A549 (cell line): Measurements from ENCODE around the gene EMILIN1. TPM values are rescaled to one million over a fixed set of nuclear protein-coding genes. Genes with fewer than 3 reads are reported as not detected.

Experiments used
- ATAC-seq, 2 experiments: fragments of 200-7000 bp in 1 of 2; fragments of >200 bp in 1 of 2; cut with Nextera tagmentation in 1 of 2; cut with Tn5 transposase in 1 of 2; 3 replicates each; pipeline versions ENCODE4 v1.8.0 to v1.9.1; 2018 to 2020; ENCODE audit warnings: mild to moderate bottlenecking in 1 of 2, moderate library complexity in 1 of 2
- CTCF ChIA-PET: fragments of 300-600 bp; sonication (Branson Sonifier 250); formaldehyde crosslinking; extraction: SDS; loops from one replicate; lab custom pipeline; 2021; ENCODE audit warnings: antibody characterized with exemption, inconsistent platforms; lab: Yijun Ruan, JAX
- POLR2A ChIA-PET: fragments of 350-600 bp; formaldehyde crosslinking; extraction: SDS; loops from one replicate; lab custom pipeline; 2021; ENCODE audit warnings: antibody characterized with exemption, inconsistent platforms; lab: Yijun Ruan, JAX
- DNase-seq, 2 experiments: peaks; one replicate each; pipeline versions ENCODE4 v3.0.0 to v3.0.0-alpha.2; 2011 to 2016; ENCODE audit warnings: low read depth in 1 of 2, low spot score in 1 of 2
- FAIRE-seq: peaks from 2 replicates; lab custom pipeline; 2011; peaks lifted over from hg19 to GRCh38; lab: Jason Lieb, UNC
- H3K27ac ChIP-seq, 2 experiments: fragments of >200 bp; sonication (Bioruptor Twin); formaldehyde crosslinking; 3 replicates each; pipeline ENCODE4 v1.5.1; 2016 to 2017
- H3K4me1 ChIP-seq: fragments of >200 bp; sonication (Bioruptor Twin); formaldehyde crosslinking; 3 replicates; pipeline ENCODE4 v1.6.1; 2016
- H3K4me2 ChIP-seq: fragments of >200 bp; sonication (Bioruptor Twin); formaldehyde crosslinking; 3 replicates; pipeline ENCODE4 v1.6.1; 2016
- H3K4me3 ChIP-seq: fragments of >200 bp; sonication (Bioruptor Twin); formaldehyde crosslinking; 3 replicates; pipeline ENCODE4 v1.5.1; 2016
- H3K9me3 ChIP-seq: fragments of >200 bp; sonication (Bioruptor Twin); formaldehyde crosslinking; 3 replicates; pipeline ENCODE4 v1.6.1; 2016
- CHD4 ChIP-seq: fragments of 200-600 bp; sonication (generic); IDR thresholded peaks from 2 replicates; pipeline ENCODE4 v1.6.1; 2016; ENCODE audit warnings: antibody characterized with exemption, mild to moderate bottlenecking, borderline replicate concordance
- EHMT2 ChIP-seq: fragments of 200-600 bp; sonication (generic); IDR thresholded peaks from 2 replicates; pipeline ENCODE4 v1.6.1; 2016; ENCODE audit warnings: antibody characterized with exemption, low read depth, mild to moderate bottlenecking, moderate library complexity
- EP300 ChIP-seq, 2 experiments: fragments of >200 bp; sonication (Bioruptor Twin); formaldehyde crosslinking; IDR thresholded peaks; 2 replicates in 1 of 2; 3 replicates in 1 of 2; pipeline ENCODE4 v1.6.1; 2016 to 2017
- ESRRA ChIP-seq: fragments of 150-350 bp; IDR thresholded peaks from 2 replicates; pipeline ENCODE4 v1.6.1; 2014; ENCODE audit warnings: mild to moderate bottlenecking, low read length, borderline replicate concordance
- FOSB ChIP-seq: fragments of 250-450 bp; sonication (Bioruptor Pico); IDR thresholded peaks from 2 replicates; pipeline ENCODE4 v1.5.0; 2020; ENCODE audit warnings: mild to moderate bottlenecking, moderate library complexity
- FOXS1 ChIP-seq: fragments of 250-450 bp; sonication (Bioruptor Pico); IDR thresholded peaks from 2 replicates; pipeline ENCODE4 v1.5.0; 2020; ENCODE audit warnings: mild to moderate bottlenecking, moderate library complexity
- GATA3 ChIP-seq: IDR thresholded peaks from 2 replicates; pipeline ENCODE4 v1.6.1; 2012; ENCODE audit warnings: borderline replicate concordance
- HDAC2 ChIP-seq: fragments of 200-600 bp; sonication (generic); IDR thresholded peaks from 2 replicates; pipeline ENCODE4 v1.6.1; 2016
- HOXB5 ChIP-seq: fragments of 250-450 bp; sonication (Bioruptor Pico); IDR thresholded peaks from 2 replicates; pipeline ENCODE4 v1.5.0; 2020; ENCODE audit warnings: mild to moderate bottlenecking, moderate library complexity
- MAFK ChIP-seq: fragments of 450-650 bp; IDR thresholded peaks from 2 replicates; pipeline ENCODE4 v1.6.1; 2014; ENCODE audit not compliant: partially characterized antibody
- NPAS2 ChIP-seq: fragments of 250-450 bp; sonication (Bioruptor Pico); IDR thresholded peaks from 2 replicates; pipeline ENCODE4 v1.8.0; 2022; ENCODE audit warnings: mild to moderate bottlenecking, moderate library complexity, borderline replicate concordance
- POLR2A ChIP-seq: IDR thresholded peaks from 2 replicates; pipeline ENCODE4 v1.6.1; 2012; ENCODE audit warnings: mild to moderate bottlenecking, low read length
- POLR2AphosphoS2 ChIP-seq: conservative IDR thresholded peaks from 2 replicates; pipeline ENCODE4 v1.6.1; 2012; ENCODE audit warnings: low read length, improper control_type of control experiment, inconsistent platforms
- RAD21 ChIP-seq, 2 experiments: fragments of >200 bp in 1 of 2; sonication (Bioruptor Twin) in 1 of 2; formaldehyde crosslinking in 1 of 2; IDR thresholded peaks in 1 of 2; conservative IDR thresholded peaks in 1 of 2; 2 replicates in 1 of 2; 3 replicates in 1 of 2; pipeline ENCODE4 v1.6.1; 2012 to 2018; ENCODE audit warnings: inconsistent platforms in 1 of 2
- RARB ChIP-seq: fragments of 250-450 bp; sonication (Bioruptor Pico); IDR thresholded peaks from 2 replicates; pipeline ENCODE4 v1.8.0; 2021; ENCODE audit warnings: mild to moderate bottlenecking, moderate library complexity
- RCOR1 ChIP-seq: fragments of 150-350 bp; IDR thresholded peaks from 2 replicates; pipeline ENCODE4 v1.6.1; 2014; ENCODE audit warnings: antibody characterized with exemption, low read length, low read depth
- SMC3 ChIP-seq: fragments of >200 bp; sonication (Bioruptor Twin); formaldehyde crosslinking; IDR thresholded peaks from 3 replicates; pipeline ENCODE4 v1.6.1; 2018; ENCODE audit warnings: inconsistent platforms
- ZFP36 ChIP-seq: fragments of 450-650 bp; IDR thresholded peaks from 2 replicates; pipeline ENCODE4 v1.6.1; 2014; ENCODE audit warnings: borderline replicate concordance; ENCODE audit not compliant: partially characterized antibody
- ZNF302 ChIP-seq: fragments of 250-450 bp; sonication (Bioruptor Pico); IDR thresholded peaks from 2 replicates; pipeline ENCODE4 v1.9.0; 2021; ENCODE audit warnings: inconsistent platforms, mild to moderate bottlenecking, moderate library complexity
- WGBS: methylation state at CpG from one replicate; pipeline ENCODE4 v1.1.6; 2017; ENCODE audit errors: missing lambda C conversion rate; 5-methylcytosine and 5-hydroxymethylcytosine counted together
- polyA plus RNA-seq, 4 experiments: library from polyadenylated mRNA; depleted of rRNA in 3 of 4; stranded (reverse); fragments of >200 nt; fragmentation: RNase III in 1 of 4; extraction: RNeasy Plus Mini Kit Qiagen cat#74134 plus additional on column Dnase treatment in 1 of 4; gene quantifications; 2 replicates in 3 of 4; 3 replicates in 1 of 4; pipeline ENCODE4 v1.2.3, GENCODE V29; 2011 to 2017
- TF ChIP-seq, protein P1 (sequence below): fragments of 200-600 bp; sonication (generic); IDR thresholded peaks from 2 replicates; pipeline ENCODE4 v1.6.1; 2016; ENCODE audit warnings: antibody characterized with exemption, mild to moderate bottlenecking, moderate library complexity
- TF ChIP-seq, protein P2 (sequence below): IDR thresholded peaks from 2 replicates; pipeline ENCODE4 v1.6.1; 2012

EMILIN1 gene
- polyA plus RNA-seq, 2 of the 4 experiments (the other 2 are of a cell fraction) = 0.13 to 0.49 TPM

DNA sequence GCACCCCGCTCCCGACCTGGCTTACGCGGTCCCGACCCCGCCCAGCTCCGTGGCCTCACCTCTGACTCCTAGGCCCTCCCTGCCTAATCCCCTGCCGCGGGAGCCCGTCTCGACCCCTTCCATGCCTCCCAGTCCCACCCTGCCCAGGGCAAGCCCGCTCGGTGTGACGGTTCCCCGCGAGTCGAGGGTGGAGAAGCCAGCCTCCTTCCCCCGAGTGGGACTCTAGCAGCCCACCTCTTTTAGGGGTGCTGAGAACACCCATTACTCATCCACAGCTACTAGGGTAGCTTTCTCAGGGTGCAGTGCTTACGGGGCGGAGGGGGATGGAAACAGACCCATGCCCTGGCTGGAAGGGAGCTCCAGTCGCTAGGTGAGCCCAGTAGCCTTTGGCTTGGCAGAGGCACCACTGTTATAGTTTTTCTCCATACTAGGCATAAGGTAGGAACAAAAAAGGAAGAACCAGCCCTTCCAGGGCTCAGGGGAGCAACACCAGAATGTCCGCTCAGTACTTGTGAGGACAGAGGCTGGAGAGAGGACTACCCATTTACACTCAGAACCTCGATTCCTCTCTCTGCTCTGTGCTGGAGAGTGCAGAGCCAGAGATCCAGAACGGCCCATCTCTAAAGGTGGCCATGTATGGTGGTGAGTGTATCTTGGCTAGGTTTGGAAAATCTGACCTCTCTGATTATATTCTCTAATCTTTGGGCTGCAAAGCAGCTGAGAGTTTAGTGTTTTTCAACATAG is 26.3 kb upstream of the EMILIN1 start (continued):
- TF ChIP-seq, protein P1, sequence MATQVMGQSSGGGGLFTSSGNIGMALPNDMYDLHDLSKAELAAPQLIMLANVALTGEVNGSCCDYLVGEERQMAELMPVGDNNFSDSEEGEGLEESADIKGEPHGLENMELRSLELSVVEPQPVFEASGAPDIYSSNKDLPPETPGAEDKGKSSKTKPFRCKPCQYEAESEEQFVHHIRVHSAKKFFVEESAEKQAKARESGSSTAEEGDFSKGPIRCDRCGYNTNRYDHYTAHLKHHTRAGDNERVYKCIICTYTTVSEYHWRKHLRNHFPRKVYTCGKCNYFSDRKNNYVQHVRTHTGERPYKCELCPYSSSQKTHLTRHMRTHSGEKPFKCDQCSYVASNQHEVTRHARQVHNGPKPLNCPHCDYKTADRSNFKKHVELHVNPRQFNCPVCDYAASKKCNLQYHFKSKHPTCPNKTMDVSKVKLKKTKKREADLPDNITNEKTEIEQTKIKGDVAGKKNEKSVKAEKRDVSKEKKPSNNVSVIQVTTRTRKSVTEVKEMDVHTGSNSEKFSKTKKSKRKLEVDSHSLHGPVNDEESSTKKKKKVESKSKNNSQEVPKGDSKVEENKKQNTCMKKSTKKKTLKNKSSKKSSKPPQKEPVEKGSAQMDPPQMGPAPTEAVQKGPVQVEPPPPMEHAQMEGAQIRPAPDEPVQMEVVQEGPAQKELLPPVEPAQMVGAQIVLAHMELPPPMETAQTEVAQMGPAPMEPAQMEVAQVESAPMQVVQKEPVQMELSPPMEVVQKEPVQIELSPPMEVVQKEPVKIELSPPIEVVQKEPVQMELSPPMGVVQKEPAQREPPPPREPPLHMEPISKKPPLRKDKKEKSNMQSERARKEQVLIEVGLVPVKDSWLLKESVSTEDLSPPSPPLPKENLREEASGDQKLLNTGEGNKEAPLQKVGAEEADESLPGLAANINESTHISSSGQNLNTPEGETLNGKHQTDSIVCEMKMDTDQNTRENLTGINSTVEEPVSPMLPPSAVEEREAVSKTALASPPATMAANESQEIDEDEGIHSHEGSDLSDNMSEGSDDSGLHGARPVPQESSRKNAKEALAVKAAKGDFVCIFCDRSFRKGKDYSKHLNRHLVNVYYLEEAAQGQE = no peak
- TF ChIP-seq POLR2A (no peak; the same call in 1 of the 2 replicates), ZFP36 (no peak), HOXB5 (no peak), RAD21 (conservative IDR thresholded peaks at IDR 0.05 in 1 of 2, IDR thresholded peaks at IDR 0.05 in 1 of 2) (no peak)

DNA sequence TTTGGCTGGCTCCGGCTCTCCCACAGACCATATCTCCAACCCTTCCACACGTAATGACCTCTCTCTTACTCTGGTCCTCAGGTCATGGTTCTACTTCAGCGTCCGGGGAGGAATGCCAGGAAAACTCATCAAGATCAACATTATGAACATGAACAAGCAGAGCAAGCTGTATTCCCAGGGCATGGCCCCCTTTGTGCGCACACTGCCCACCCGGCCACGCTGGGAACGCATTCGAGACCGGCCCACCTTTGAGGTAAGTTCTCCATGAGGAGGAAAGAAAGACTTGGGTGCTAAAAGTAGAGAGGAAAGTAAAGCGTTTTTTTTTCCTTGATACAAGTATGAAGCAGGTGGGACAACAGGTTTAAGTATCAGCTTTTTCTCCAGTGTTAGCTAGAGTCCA is 25.1 kb upstream of the EMILIN1 start:
- Histone ChIP-seq H3K27ac (no peak overlapping the region), H3K4me2 (no peak overlapping the region), H3K4me3 (no peak overlapping the region), H3K4me1 (peaks cover 13% of the 10 kb centered on the region; the same call in 2 of the 3 replicates), H3K9me3 (no peaks in the 10 kb centered on the region)
- CTCF ChIA-PET = interaction anchor here (0.5 to 13.5 kb wide), 9 partner anchors 16 to 294 kb away, joined by 3 to 143 read pairs (median 4); partner anchors contain the start of gene OST4
- no peak for TF ChIP-seq GATA3
- no peak for TF ChIP-seq EP300 (IDR thresholded peaks at IDR 0.05)
- TF ChIP-seq, protein P2, sequence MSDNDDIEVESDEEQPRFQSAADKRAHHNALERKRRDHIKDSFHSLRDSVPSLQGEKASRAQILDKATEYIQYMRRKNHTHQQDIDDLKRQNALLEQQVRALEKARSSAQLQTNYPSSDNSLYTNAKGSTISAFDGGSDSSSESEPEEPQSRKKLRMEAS = no peak
- TF ChIP-seq HDAC2 = no peak
- no peak for TF ChIP-seq ZNF302 (CRISPR knock-in tag)
- no peak for TF ChIP-seq POLR2AphosphoS2
- no peak for TF ChIP-seq EHMT2
- TF ChIP-seq ESRRA = no peak
- ATAC-seq (no peak), DNase-seq (no peak), FAIRE-seq (no peak)
- POLR2A ChIA-PET = interaction anchor here (0.8 to 3.4 kb wide), 3 partner anchors 14 to 34 kb away, joined by 4 to 11 read pairs (median 9); partner anchors contain the start of genes KHK and OST4
- 88% methylated on average over 11 of the region's 11 CpGs for WGBS

DNA sequence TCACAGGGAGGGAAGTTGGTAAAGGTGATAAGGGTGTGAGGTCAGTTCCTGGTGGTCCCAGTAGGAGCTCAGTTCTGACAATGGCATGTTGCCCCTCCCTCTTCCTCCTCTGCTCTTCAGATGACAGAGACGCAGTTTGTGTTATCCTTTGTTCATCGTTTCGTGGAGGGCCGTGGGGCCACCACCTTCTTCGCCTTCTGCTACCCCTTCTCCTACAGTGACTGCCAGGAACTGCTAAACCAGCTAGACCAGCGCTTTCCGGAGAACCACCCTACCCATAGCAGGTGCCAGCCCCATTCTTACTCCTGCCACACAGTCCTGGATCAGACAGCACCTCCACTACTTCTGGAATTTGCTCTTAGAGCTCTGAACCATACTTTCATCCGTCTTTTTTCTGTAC is 24.6 kb upstream of the EMILIN1 start:
- DNase-seq (no peak), ATAC-seq (no peak), FAIRE-seq (no peak)
- no peak overlapping the region for H3K4me3 ChIP-seq
- WGBS = 90% methylated on average over 8 of the region's 8 CpGs
- no peak overlapping the region for H3K4me2 ChIP-seq
- ChIA-PET CTCF (interaction anchor here (0.7 to 13.5 kb wide), 4 partner anchors 15 to 92 kb away, joined by 4 to 143 read pairs (median 7); partner anchors contain the start of gene OST4), POLR2A (interaction anchor here (0.8 to 3.4 kb wide), 3 partner anchors 14 to 18 kb away, joined by 4 to 14 read pairs (median 11); partner anchors contain the start of gene OST4)
- no peak overlapping the region for H3K27ac ChIP-seq
- TF ChIP-seq FOXS1 (CRISPR knock-in tag) = no peak
- no peak for TF ChIP-seq ZNF302 (CRISPR knock-in tag)
- TF ChIP-seq HDAC2 = no peak
- no peak for TF ChIP-seq CHD4
- no peak for TF ChIP-seq MAFK
- TF ChIP-seq NPAS2 (CRISPR knock-in tag) = no peak
- TF ChIP-seq RARB (CRISPR knock-in tag) = no peak
- TF ChIP-seq RCOR1 = no peak
- no peak for TF ChIP-seq EHMT2
- TF ChIP-seq GATA3 = no peak
- no peak for TF ChIP-seq HOXB5
- no peak for TF ChIP-seq EP300 (IDR thresholded peaks at IDR 0.05)
- no peak for TF ChIP-seq FOSB (CRISPR knock-in tag)
- no peak for TF ChIP-seq SMC3
- no peak for TF ChIP-seq ZFP36
- peaks cover 13% of the 10 kb centered on the region; the same call in 2 of the 3 replicates for H3K4me1 ChIP-seq
- H3K9me3 ChIP-seq = no peaks in the 10 kb centered on the region
